T-helper 1 cell treated with Interleukin-12 subunit alpha and Interleukin-12 subunit beta and Interleukin-4 antibody, amounts not matched to agents 30 ng/mL and 1 ng/mL, for 36 hours (primary cell): ENCODE results near the gene TNC. TPM values are rescaled to one million over a fixed set of nuclear protein-coding genes. Genes with fewer than 3 reads are reported as not detected.

Experiments
- intact Hi-C: fragments of 100-400 bp; cut with micrococcal nuclease; formaldehyde crosslinking; loops from one replicate; pipeline ENCODE4 v1.15.1; 2024
- total RNA-seq: library from RNA; stranded (reverse); gene quantifications from 2 replicates; pipeline ENCODE4 v1.2.3, GENCODE V29; 2022

The TNC gene
- total RNA-seq, 1 donor from 2014 or later: 0.05 TPM

GRCh38 chr9:115104908-115105307 is 13.0 kb downstream of the TNC start:
- intact Hi-C loops: no loop called here

GRCh38 chr9:115103746-115104477 is 14.0 kb downstream of the TNC start:
- intact Hi-C loops: no loop called here

GRCh38 chr9:115099901-115100300 is 18.1 kb downstream of the TNC start:
- intact Hi-C loops: no loop called here

GRCh38 chr9:115098226-115098965 is 19.6 kb downstream of the TNC start:
- intact Hi-C loops: no loop called here

- intact Hi-C loops: no loop called here
Observed at GRCh38 chr9:115093520-115093919, 24.4 kb downstream of the TNC start.

GRCh38 chr9:115090486-115090885 is 27.5 kb downstream of the TNC start:
- intact Hi-C loops: no loop called here

- intact Hi-C loops: no loop called here
Observed at GRCh38 chr9:115088860-115089259, 29.1 kb downstream of the TNC start.

GRCh38 chr9:115086886-115087285 is 31.1 kb downstream of the TNC start:
- intact Hi-C loops: no loop called here

GRCh38 chr9:115086461-115086860 is 31.5 kb downstream of the TNC start:
- intact Hi-C loops: no loop called here

- intact Hi-C loops: no loop called here
Observed at GRCh38 chr9:115085773-115086377, 32.1 kb downstream of the TNC start.

- intact Hi-C loops: no loop called here
Observed at GRCh38 chr9:115084709-115085108, 33.2 kb downstream of the TNC start.

- intact Hi-C loops: no loop called here
Observed at GRCh38 chr9:115084157-115084556, 33.8 kb downstream of the TNC start.

GRCh38 chr9:115080242-115080641 is 37.7 kb downstream of the TNC start:
- intact Hi-C loops: no loop called here

GRCh38 chr9:115079156-115079555 is 38.8 kb downstream of the TNC start:
- intact Hi-C loops: no loop called here

- intact Hi-C loops: no loop called here
Observed at GRCh38 chr9:115073456-115073855, 44.5 kb downstream of the TNC start.

GRCh38 chr9:115071176-115071575 is 46.8 kb downstream of the TNC start:
- intact Hi-C loops: no loop called here

- intact Hi-C loops: no loop called here
Observed at GRCh38 chr9:115069771-115070170, 48.2 kb downstream of the TNC start.

GRCh38 chr9:115069302-115069701 is 48.7 kb downstream of the TNC start:
- intact Hi-C loops: no loop called here

GRCh38 chr9:115068031-115068430 is 49.9 kb downstream of the TNC start:
- intact Hi-C loops: no loop called here

GRCh38 chr9:115063058-115063845 is 54.7 kb downstream of the TNC start:
- intact Hi-C loops: no loop called here

- intact Hi-C loops: no loop called here
Observed at GRCh38 chr9:115058684-115059315, 59.2 kb downstream of the TNC start.
